Anterior cingulate cortex (tissue), 58 donors: ENCODE data around the gene PRRG3.
"Not testable (repeated sequence)": the region's sequence is repeated elsewhere in the genome, so short reads cannot be mapped to it uniquely, and the experiment has no call there.

Experiments used
- DNase-seq, 58 donors: peaks; one replicate each; lab custom pipeline; 2025; lab: John Stamatoyannopoulos, UW

PRRG3 gene

GRCh38 chrX:151694661-151695582, at the start of gene PRRG3:
PRRG3 (plus strand) TSS chrX:151695458; CDS start chrX:151698815, 3,357 bp downstream.
- peak in 1 of 58 donors; percentile 6 for DNase-seq

GRCh38 chrX:151675121-151675746, 20.0 kb upstream of the PRRG3 start:
- DNase-seq = no peak

- DNase-seq = no peak
Measured at GRCh38 chrX:151676196-151676595, 19.1 kb upstream of the PRRG3 start.

- DNase-seq = no peak
Measured at GRCh38 chrX:151679798-151680402, 15.4 kb upstream of the PRRG3 start.

- DNase-seq = peak in 16 of 58 donors; percentile 1 to 45 (median 6)
Measured at GRCh38 chrX:151680805-151681204, 14.5 kb upstream of the PRRG3 start.

- DNase-seq = no peak
Measured at GRCh38 chrX:151687635-151688034, 7.6 kb upstream of the PRRG3 start.

- DNase-seq = no peak
Measured at GRCh38 chrX:151688695-151689094, 6.6 kb upstream of the PRRG3 start.

- no peak for DNase-seq
Measured at GRCh38 chrX:151692825-151693224, 2.4 kb upstream of the PRRG3 start.

- DNase-seq = no peak
Measured at GRCh38 chrX:151694121-151694520, 1.1 kb upstream of the PRRG3 start.

- peak in 4 of 58 donors; percentile 4 to 22 (median 8) for DNase-seq
Measured at GRCh38 chrX:151695583-151696340, 504 bp downstream of the PRRG3 start.

- DNase-seq = not testable (repeated sequence)
Measured at GRCh38 chrX:151697082-151697481, 1.8 kb downstream of the PRRG3 start.

- DNase-seq = no peak
Measured at GRCh38 chrX:151697522-151697921, 2.3 kb downstream of the PRRG3 start.

- no peak for DNase-seq
Measured at GRCh38 chrX:151698485-151698884, 3.2 kb downstream of the PRRG3 start.

- DNase-seq = no peak
Measured at GRCh38 chrX:151699746-151700145, 4.5 kb downstream of the PRRG3 start.

GRCh38 chrX:151700581-151700980, 5.3 kb downstream of the PRRG3 start:
- DNase-seq = no peak

- no peak for DNase-seq
Measured at GRCh38 chrX:151701071-151701470, 5.8 kb downstream of the PRRG3 start.

GRCh38 chrX:151701531-151701930, 6.3 kb downstream of the PRRG3 start:
- DNase-seq = no peak

- DNase-seq = no peak
Measured at GRCh38 chrX:151702026-151702714, 6.9 kb downstream of the PRRG3 start.

GRCh38 chrX:151702741-151703340, 7.6 kb downstream of the PRRG3 start:
- no peak for DNase-seq
